ENCODE data around the gene PTPRD.

PTPRD gene

GRCh38 chr9:8649807-8650206 is 1963.0 kb downstream of the PTPRD start:
- no peak for DNase-seq

- no peak for DNase-seq
Measured at GRCh38 chr9:8649160-8649559, 1963.6 kb downstream of the PTPRD start.

- DNase-seq = no peak
Measured at GRCh38 chr9:8648271-8648845, 1964.4 kb downstream of the PTPRD start.

GRCh38 chr9:8647824-8648223 is 1965.0 kb downstream of the PTPRD start:
- no peak for DNase-seq

GRCh38 chr9:8644571-8644970 is 1968.2 kb downstream of the PTPRD start:
- no peak for DNase-seq

- DNase-seq = no peak
Measured at GRCh38 chr9:8643896-8644295, 1968.9 kb downstream of the PTPRD start.

GRCh38 chr9:8643464-8643863 is 1969.3 kb downstream of the PTPRD start:
- no peak for DNase-seq

- no peak for DNase-seq
Measured at GRCh38 chr9:8640761-8641160, 1972.0 kb downstream of the PTPRD start.

- DNase-seq = no peak
Measured at GRCh38 chr9:8637626-8638025, 1975.2 kb downstream of the PTPRD start.

- DNase-seq = no peak
Measured at GRCh38 chr9:8633784-8634183, 1979.0 kb downstream of the PTPRD start.

- no peak for DNase-seq
Measured at GRCh38 chr9:8632493-8632892, 1980.3 kb downstream of the PTPRD start.

- DNase-seq = no peak
Measured at GRCh38 chr9:8628791-8629190, 1984.0 kb downstream of the PTPRD start.

GRCh38 chr9:8627976-8628679 is 1984.7 kb downstream of the PTPRD start:
- no peak for DNase-seq

- peak; percentile 20 for DNase-seq
Measured at GRCh38 chr9:8622871-8623270, 1989.9 kb downstream of the PTPRD start.

- DNase-seq = no peak
Measured at GRCh38 chr9:8622222-8622802, 1990.5 kb downstream of the PTPRD start.

- DNase-seq = no peak
Measured at GRCh38 chr9:8621416-8621815, 1991.4 kb downstream of the PTPRD start.

- no peak for DNase-seq
Measured at GRCh38 chr9:8616414-8616813, 1996.4 kb downstream of the PTPRD start.

- DNase-seq = no peak
Measured at GRCh38 chr9:8614926-8615440, 1997.8 kb downstream of the PTPRD start.

GRCh38 chr9:8613346-8613825 is 1999.4 kb downstream of the PTPRD start:
- no peak for DNase-seq

- DNase-seq = no peak
Measured at GRCh38 chr9:8611153-8611552, 2001.6 kb downstream of the PTPRD start.

GRCh38 chr9:8610256-8610655 is 2002.5 kb downstream of the PTPRD start:
- no peak for DNase-seq

- no peak for DNase-seq
Measured at GRCh38 chr9:8605096-8605495, 2007.7 kb downstream of the PTPRD start.

- DNase-seq = no peak
Measured at GRCh38 chr9:8604201-8604600, 2008.6 kb downstream of the PTPRD start.
